HepG2 (cell line): ENCODE data around the gene LRSAM1.

Experiments
- GATAD1 ChIP-seq: IDR thresholded peaks from 2 replicates; pipeline ENCODE4 v1.6.1; 2016; ENCODE audit warnings: missing genetic modification reagents, missing compliant biosample characterization
- MAX ChIP-seq: IDR thresholded peaks from 2 replicates; pipeline ENCODE4 v1.6.1; 2012; ENCODE audit warnings: inconsistent platforms
- NFIC ChIP-seq: IDR thresholded peaks from 2 replicates; pipeline ENCODE4 v1.6.1; 2012; ENCODE audit warnings: mild to moderate bottlenecking, low read length, inconsistent platforms
- NFYC ChIP-seq: IDR thresholded peaks from 2 replicates; pipeline ENCODE4 v1.6.1; 2016; ENCODE audit warnings: missing genetic modification reagents, missing compliant biosample characterization
- NR2C2 ChIP-seq: sonication (generic); formaldehyde crosslinking; IDR thresholded peaks from 2 replicates; pipeline ENCODE4 v1.4.0; 2020; ENCODE audit warnings: missing genetic modification reagents, mild to moderate bottlenecking, moderate library complexity, borderline replicate concordance
- PHF8 ChIP-seq: sonication (generic); formaldehyde crosslinking; IDR thresholded peaks from 2 replicates; pipeline ENCODE4 v1.5.0; 2020; ENCODE audit warnings: missing genetic modification reagents
- PRPF4 ChIP-seq: fragments of 200-400 bp; formaldehyde crosslinking; IDR thresholded peaks from 2 replicates; pipeline ENCODE4 v1.6.1; 2016; ENCODE audit warnings: low read length, low read depth; ENCODE audit not compliant: poor library complexity, severe bottlenecking
- SP2 ChIP-seq: sonication (generic); formaldehyde crosslinking; IDR thresholded peaks from 2 replicates; pipeline ENCODE4 v1.5.1; 2020; ENCODE audit warnings: mild to moderate bottlenecking, missing genetic modification reagents
- TSC22D2 ChIP-seq: sonication (generic); formaldehyde crosslinking; IDR thresholded peaks from 2 replicates; pipeline ENCODE4 v1.5.1; 2020; ENCODE audit warnings: missing genetic modification reagents, mild to moderate bottlenecking, borderline replicate concordance
- ZNF317 ChIP-seq: sonication (generic); formaldehyde crosslinking; IDR thresholded peaks from 2 replicates; pipeline ENCODE4 v1.5.0; 2020; ENCODE audit warnings: mild to moderate bottlenecking, missing genetic modification reagents
- ZNF691 ChIP-seq: sonication (generic); formaldehyde crosslinking; IDR thresholded peaks from 2 replicates; pipeline ENCODE4 v1.4.0; 2020; ENCODE audit warnings: missing genetic modification reagents, low read depth, mild to moderate bottlenecking, borderline replicate concordance
- TF ChIP-seq, protein P1 (sequence below): sonication (generic); formaldehyde crosslinking; IDR thresholded peaks from 2 replicates; pipeline ENCODE4 v1.5.0; 2020; ENCODE audit warnings: mild to moderate bottlenecking, missing genetic modification reagents, moderate library complexity
- TF ChIP-seq, protein P2 (sequence below): sonication (generic); formaldehyde crosslinking; IDR thresholded peaks from 2 replicates; pipeline ENCODE4 v1.5.0; 2020; ENCODE audit warnings: missing genetic modification reagents

DNA sequence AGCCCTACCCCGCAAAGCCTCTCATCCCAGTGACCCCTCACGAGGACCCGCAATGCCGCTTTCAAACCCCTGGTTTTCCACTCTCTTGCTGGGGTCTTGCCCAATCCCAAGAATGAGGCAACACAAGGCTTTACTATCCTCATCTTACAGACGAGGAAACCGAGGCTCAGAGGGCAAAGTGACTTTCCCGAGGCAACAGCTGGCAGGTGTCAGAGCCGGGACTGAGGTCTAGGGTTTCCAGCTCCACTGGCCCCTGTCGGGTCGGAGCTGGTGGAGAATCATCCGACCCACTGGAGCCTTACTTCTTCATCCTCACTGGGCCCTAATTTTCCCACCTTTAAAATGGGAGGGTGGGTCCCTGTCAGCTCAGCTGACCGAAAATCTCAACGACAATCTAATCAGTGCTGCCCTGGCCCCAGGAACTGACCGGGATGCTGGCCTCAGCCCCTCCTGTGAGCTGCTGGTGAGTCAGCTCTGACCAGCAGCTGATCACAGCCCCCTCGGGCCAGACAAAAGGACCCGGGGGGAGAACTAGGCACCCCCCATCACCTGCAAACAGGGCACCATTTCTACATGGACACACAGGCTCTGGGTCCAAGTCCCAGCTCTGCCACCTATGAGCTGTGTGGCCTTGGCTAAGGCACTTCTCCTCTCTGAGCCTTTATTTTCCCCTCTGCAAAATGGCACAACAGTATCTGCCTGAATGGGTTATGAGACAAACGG lies 88.1 kb downstream of the LRSAM1 start:
- no peak for TF ChIP-seq SP2
- no peak for TF ChIP-seq NR2C2 (CRISPR knock-in tag)
- no peak for TF ChIP-seq PRPF4
- TF ChIP-seq MAX = no peak
- TF ChIP-seq, protein P1, sequence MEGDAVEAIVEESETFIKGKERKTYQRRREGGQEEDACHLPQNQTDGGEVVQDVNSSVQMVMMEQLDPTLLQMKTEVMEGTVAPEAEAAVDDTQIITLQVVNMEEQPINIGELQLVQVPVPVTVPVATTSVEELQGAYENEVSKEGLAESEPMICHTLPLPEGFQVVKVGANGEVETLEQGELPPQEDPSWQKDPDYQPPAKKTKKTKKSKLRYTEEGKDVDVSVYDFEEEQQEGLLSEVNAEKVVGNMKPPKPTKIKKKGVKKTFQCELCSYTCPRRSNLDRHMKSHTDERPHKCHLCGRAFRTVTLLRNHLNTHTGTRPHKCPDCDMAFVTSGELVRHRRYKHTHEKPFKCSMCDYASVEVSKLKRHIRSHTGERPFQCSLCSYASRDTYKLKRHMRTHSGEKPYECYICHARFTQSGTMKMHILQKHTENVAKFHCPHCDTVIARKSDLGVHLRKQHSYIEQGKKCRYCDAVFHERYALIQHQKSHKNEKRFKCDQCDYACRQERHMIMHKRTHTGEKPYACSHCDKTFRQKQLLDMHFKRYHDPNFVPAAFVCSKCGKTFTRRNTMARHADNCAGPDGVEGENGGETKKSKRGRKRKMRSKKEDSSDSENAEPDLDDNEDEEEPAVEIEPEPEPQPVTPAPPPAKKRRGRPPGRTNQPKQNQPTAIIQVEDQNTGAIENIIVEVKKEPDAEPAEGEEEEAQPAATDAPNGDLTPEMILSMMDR (CRISPR knock-in tag) = no peak
- TF ChIP-seq ZNF691 (CRISPR knock-in tag) = no peak
- TF ChIP-seq NFYC (CRISPR knock-in tag) = no peak
- TF ChIP-seq ZNF317 = no peak
- TF ChIP-seq PHF8 = no peak
- no peak for TF ChIP-seq GATAD1
- no peak for TF ChIP-seq TSC22D2 (CRISPR knock-in tag)
- TF ChIP-seq, protein P2, sequence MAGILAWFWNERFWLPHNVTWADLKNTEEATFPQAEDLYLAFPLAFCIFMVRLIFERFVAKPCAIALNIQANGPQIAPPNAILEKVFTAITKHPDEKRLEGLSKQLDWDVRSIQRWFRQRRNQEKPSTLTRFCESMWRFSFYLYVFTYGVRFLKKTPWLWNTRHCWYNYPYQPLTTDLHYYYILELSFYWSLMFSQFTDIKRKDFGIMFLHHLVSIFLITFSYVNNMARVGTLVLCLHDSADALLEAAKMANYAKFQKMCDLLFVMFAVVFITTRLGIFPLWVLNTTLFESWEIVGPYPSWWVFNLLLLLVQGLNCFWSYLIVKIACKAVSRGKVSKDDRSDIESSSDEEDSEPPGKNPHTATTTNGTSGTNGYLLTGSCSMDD (CRISPR knock-in tag) = no peak
- no peak for TF ChIP-seq NFIC
